ENCODE data around the gene TIMELESS.

TIMELESS gene

GRCh38 chr12:56487448-56488040, 38.3 kb upstream of the TIMELESS start:
- TF ChIP-seq CTCF (IDR thresholded peaks at IDR 0.05; ENCODE audit: low read depth, low read length): no peak
- peak overlapping the region; percentile 54 for H3K4me3 ChIP-seq (ENCODE audit: low read depth, low read length)

GRCh38 chr12:56486694-56487093, 37.5 kb upstream of the TIMELESS start:
- no peak for TF ChIP-seq CTCF (IDR thresholded peaks at IDR 0.05; ENCODE audit: low read depth, low read length)
- no peak overlapping the region for H3K4me3 ChIP-seq (ENCODE audit: low read depth, low read length)

- no peak for TF ChIP-seq CTCF (IDR thresholded peaks at IDR 0.05; ENCODE audit: low read depth, low read length)
- no peak overlapping the region for H3K4me3 ChIP-seq (ENCODE audit: low read depth, low read length)
These were observed 35.3 kb upstream of the TIMELESS start for GRCh38 chr12:56484566-56484965.

- TF ChIP-seq CTCF (IDR thresholded peaks at IDR 0.05; ENCODE audit: low read depth, low read length): no peak
- no peak overlapping the region for H3K4me3 ChIP-seq (ENCODE audit: low read depth, low read length)
These were observed 30.4 kb upstream of the TIMELESS start for GRCh38 chr12:56479625-56480024.

GRCh38 chr12:56477521-56478225, 28.4 kb upstream of the TIMELESS start:
- H3K4me3 ChIP-seq (ENCODE audit: low read depth, low read length): no peak overlapping the region
- TF ChIP-seq CTCF (IDR thresholded peaks at IDR 0.05; ENCODE audit: low read depth, low read length): no peak

- no peak overlapping the region for H3K4me3 ChIP-seq (ENCODE audit: low read depth, low read length)
- no peak for TF ChIP-seq CTCF (IDR thresholded peaks at IDR 0.05; ENCODE audit: low read depth, low read length)
These were observed 27.8 kb upstream of the TIMELESS start for GRCh38 chr12:56476972-56477432.

GRCh38 chr12:56476143-56476542, 26.9 kb upstream of the TIMELESS start:
- TF ChIP-seq CTCF (IDR thresholded peaks at IDR 0.05; ENCODE audit: low read depth, low read length): no peak

More at GRCh38 chr12:56476143-56476542, 26.9 kb upstream of the TIMELESS start:
- H3K4me3 ChIP-seq (ENCODE audit: low read depth, low read length): no peak overlapping the region
